Measurements from ENCODE around the gene MGA.
A peak's percentile ranks its signal among the peaks of the same experiment; 100 is the strongest.

MGA gene

GRCh38 chr15:41810651-41811431 is 150.6 kb downstream of the MGA start:
- DNase-seq: no peak

- DNase-seq: peak; percentile 74 to 80
Observed at GRCh38 chr15:41811432-41812195, 151.4 kb downstream of the MGA start.

GRCh38 chr15:41812820-41813375 is 152.7 kb downstream of the MGA start:
- no peak for DNase-seq

GRCh38 chr15:41813426-41813825 is 153.2 kb downstream of the MGA start:
- DNase-seq: no peak

GRCh38 chr15:41814534-41814933 is 154.3 kb downstream of the MGA start:
- DNase-seq: no peak

- DNase-seq: no peak
Observed at GRCh38 chr15:41816788-41817187, 156.6 kb downstream of the MGA start.

- DNase-seq: no peak
Observed at GRCh38 chr15:41817327-41817726, 157.1 kb downstream of the MGA start.

GRCh38 chr15:41817781-41818180 is 157.6 kb downstream of the MGA start:
- no peak for DNase-seq

GRCh38 chr15:41819455-41820050 is 159.3 kb downstream of the MGA start:
- DNase-seq: no peak

GRCh38 chr15:41820791-41821423 is 160.7 kb downstream of the MGA start:
- DNase-seq: no peak

- DNase-seq: no peak
Observed at GRCh38 chr15:41821831-41822230, 161.6 kb downstream of the MGA start.

- no peak for DNase-seq
Observed at GRCh38 chr15:41822471-41822870, 162.3 kb downstream of the MGA start.
